Astrocyte (in vitro differentiated cells and primary cell): ENCODE data around the gene VSTM4.

ENCODE experiments used
- CTCF ChIP-seq: IDR thresholded peaks from 2 replicates; pipeline ENCODE4 v1.5.1; 2011; ENCODE audit warnings: low read depth, mild to moderate bottlenecking, inconsistent platforms, low read length, moderate library complexity; ENCODE audit not compliant: insufficient read depth
- EZH2 ChIP-seq: IDR thresholded peaks from 2 replicates; pipeline ENCODE4 v1.6.1; 2012; ENCODE audit warnings: mild to moderate bottlenecking, low read length, inconsistent platforms; ENCODE audit not compliant: insufficient read depth

- TF ChIP-seq CTCF (no peak), EZH2 (no peak)
These were observed 92.3 kb downstream of the VSTM4 start for GRCh38 chr10:49023071-49023470.
